CD14-positive monocyte (primary cell): ENCODE results near the gene FTMT. TPM values are rescaled to one million over a fixed set of nuclear protein-coding genes. Genes with fewer than 3 reads are reported as not detected.

Experiments
- DNase-seq, 3 donors: peaks; one replicate each; pipeline ENCODE4 v3.0.0-alpha.2; 2011 to 2022
- H2AFZ ChIP-seq: 2 replicates; pipeline ENCODE4 v1.6.0; 2012; ENCODE audit warnings: mild to moderate bottlenecking, low read depth, low read length, inconsistent platforms; ENCODE audit not compliant: insufficient read depth, poor library complexity, severe bottlenecking
- H3K27ac ChIP-seq, 2 donors: 1 replicate in 1 of 2; 2 replicates in 1 of 2; pipeline ENCODE4 v1.5.1; 2012 to 2013; ENCODE audit warnings: low read length in 2 of 2, control low read depth in 1 of 2, inconsistent platforms in 1 of 2, low read depth in 1 of 2, mild to moderate bottlenecking in 1 of 2
- H3K27me3 ChIP-seq, 2 donors: one replicate each; pipeline versions ENCODE4 v1.6.0 to v1.6.1; 2011 to 2013; ENCODE audit warnings: low read length in 2 of 2; ENCODE audit not compliant: control insufficient read depth in 2 of 2, insufficient read depth in 2 of 2
- H3K36me3 ChIP-seq, 2 donors: replicated peaks in 1 of 2; 1 replicate in 1 of 2; 2 replicates in 1 of 2; pipeline versions ENCODE4 v1.5.1 to v1.6.1; 2012 to 2013; ENCODE audit warnings: low read length in 2 of 2, control low read depth in 1 of 2, inconsistent platforms in 1 of 2, mild to moderate bottlenecking in 1 of 2; ENCODE audit not compliant: insufficient read depth in 2 of 2, control insufficient read depth in 1 of 2
- H3K4me1 ChIP-seq, 2 donors: 1 replicate in 1 of 2; 2 replicates in 1 of 2; pipeline versions ENCODE4 v1.5.1 to v1.6.1; 2012 to 2013; ENCODE audit warnings: low read length in 2 of 2, control low read depth in 1 of 2, inconsistent platforms in 1 of 2, mild to moderate bottlenecking in 1 of 2, moderate library complexity in 1 of 2; ENCODE audit not compliant: insufficient read depth in 2 of 2, control insufficient read depth in 1 of 2
- H3K4me2 ChIP-seq: replicated peaks from 2 replicates; pipeline ENCODE3; 2012; ENCODE audit warnings: low read length, moderate library complexity, mild to moderate bottlenecking; ENCODE audit not compliant: poor library complexity, severe bottlenecking; ENCODE audit errors: extremely low read depth
- H3K4me3 ChIP-seq, 3 experiments: fragments of 200-600 bp in 1 of 3; sonication (generic) in 1 of 3; replicated peaks in 1 of 3; 1 replicate in 2 of 3; 2 replicates in 1 of 3; pipeline ENCODE4 v1.5.1; 2011 to 2013; ENCODE audit warnings: low read length in 3 of 3, mild to moderate bottlenecking in 3 of 3, control low read depth in 2 of 3, low read depth in 2 of 3, inconsistent platforms in 1 of 3, moderate library complexity in 1 of 3
- H3K79me2 ChIP-seq: 2 replicates; pipeline ENCODE4 v1.6.0; 2012; ENCODE audit warnings: mild to moderate bottlenecking, control low read depth, inconsistent platforms, low read length, moderate library complexity; ENCODE audit not compliant: insufficient read depth
- H3K9ac ChIP-seq: 2 replicates; pipeline ENCODE4 v1.6.0; 2017; ENCODE audit warnings: low read length, mild to moderate bottlenecking; ENCODE audit not compliant: insufficient read depth, poor library complexity, severe bottlenecking
- H3K9me3 ChIP-seq, 2 donors: replicated peaks in 1 of 2; 1 replicate in 1 of 2; 2 replicates in 1 of 2; pipeline versions ENCODE4 v1.5.1 to v1.6.1; 2012 to 2013; ENCODE audit warnings: low read length in 2 of 2, control low read depth in 1 of 2; ENCODE audit not compliant: control insufficient read depth in 1 of 2, insufficient read depth in 1 of 2
- H4K20me1 ChIP-seq: 2 replicates; pipeline ENCODE4 v1.6.0; 2012; ENCODE audit warnings: mild to moderate bottlenecking, low read length, control low read depth, moderate library complexity; ENCODE audit not compliant: insufficient read depth
- H3K27ac Mint-ChIP-seq, 7 donors: one replicate each; pipeline ENCODE4 v1.8.0; 2020; ENCODE audit warnings: mild to moderate bottlenecking in 7 of 7, mixed read lengths in 7 of 7, moderate library complexity in 6 of 7, inconsistent platforms in 2 of 7
- H3K27me3 Mint-ChIP-seq, 3 donors: one replicate each; pipeline ENCODE4 v1.8.0; 2021 to 2022; ENCODE audit warnings: low read depth in 3 of 3, mild to moderate bottlenecking in 3 of 3, mixed read lengths in 3 of 3, moderate library complexity in 3 of 3, inconsistent platforms in 1 of 3
- H3K36me3 Mint-ChIP-seq, 2 donors: one replicate each; pipeline ENCODE4 v1.8.0; 2020; ENCODE audit warnings: mixed read lengths in 2 of 2, inconsistent platforms in 1 of 2, mild to moderate bottlenecking in 1 of 2
- H3K4me1 Mint-ChIP-seq: one replicate; pipeline ENCODE4 v1.8.0; 2020; ENCODE audit warnings: mild to moderate bottlenecking, mixed read lengths
- H3K4me3 Mint-ChIP-seq, 2 donors: one replicate each; pipeline ENCODE4 v1.8.0; 2020; ENCODE audit warnings: mild to moderate bottlenecking in 2 of 2, mixed read lengths in 2 of 2, moderate library complexity in 1 of 2
- H3K9me3 Mint-ChIP-seq, 7 donors: one replicate each; pipeline ENCODE4 v1.8.0; 2020 to 2022; ENCODE audit warnings: mixed read lengths in 7 of 7, mild to moderate bottlenecking in 6 of 7, moderate library complexity in 6 of 7, inconsistent platforms in 2 of 7
- WGBS: methylation state at CpG from one replicate; pipeline ENCODE4 v1.1.5; 2013; ENCODE audit warnings: missing lambda C conversion rate; ENCODE audit not compliant: insufficient coverage; 5-methylcytosine and 5-hydroxymethylcytosine counted together
- intact Hi-C, 2 donors: fragments of 100-400 bp; cut with micrococcal nuclease; formaldehyde crosslinking; loops; one replicate each; pipeline versions ENCODE4 v1.15.0 to v1.15.1; 2023
- polyA plus RNA-seq, 3 donors: library from polyadenylated mRNA; depleted of rRNA in 1 of 3; unstranded in 2 of 3; stranded (reverse) in 1 of 3; fragments of 300-500 nt in 2 of 3; fragments of >200 nt in 1 of 3; fragmentation: Illumina TruSeq in 2 of 3; gene quantifications; 1 replicate in 2 of 3; 2 replicates in 1 of 3; pipeline ENCODE4 v1.2.3, GENCODE V29; 2012 to 2021
- TF ChIP-seq, protein P1 (sequence below): fragments of 200-600 bp; IDR thresholded peaks from one replicate; pipeline ENCODE4 v1.8.0; 2022; ENCODE audit warnings: antibody characterized with exemption, mild to moderate bottlenecking

The FTMT gene
- polyA plus RNA-seq, 3 donors: not detected

DNA sequence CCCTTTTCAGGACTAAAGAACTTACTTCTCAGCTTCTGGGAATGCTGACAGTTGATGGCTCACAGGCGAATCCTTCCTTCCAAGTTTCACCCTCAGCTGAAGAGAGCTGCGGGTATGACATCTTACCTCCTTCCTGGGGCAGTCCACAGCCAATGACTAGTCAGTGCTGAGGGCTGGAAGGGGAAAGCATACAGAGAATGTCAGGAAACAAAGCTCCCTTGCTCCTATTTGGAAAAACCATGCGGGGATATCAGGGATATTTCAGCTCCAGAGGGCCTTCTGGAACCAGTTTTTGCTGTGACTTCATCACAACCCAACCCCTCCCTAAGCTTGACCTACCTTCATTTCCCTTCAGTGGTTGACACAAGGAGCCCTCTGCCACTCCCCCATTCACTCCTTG, 15.7 kb downstream of the FTMT start:
- Mint-ChIP-seq H3K36me3 (no peaks in the 10 kb centered on the region), H3K9me3 (peaks cover 0 to 2% (median 0%) of the 10 kb centered on the region in 7 donors), H3K4me1 (no peaks in the 10 kb centered on the region), H3K27ac (peak overlapping the region in 1 of 7 donors; percentile 58), H3K4me3 (no peak overlapping the region), H3K27me3 (peaks cover 0 to 2% (median 0%) of the 10 kb centered on the region in 3 donors)
- Histone ChIP-seq H3K4me2 (no peak overlapping the region), H3K4me1 (no peaks in the 10 kb centered on the region), H3K9ac (no peak overlapping the region), H3K4me3 (no peak overlapping the region), H3K9me3 (no peaks in the 10 kb centered on the region), H3K27ac (no peak overlapping the region), H3K36me3 (no peaks in the 10 kb centered on the region), H4K20me1 (no peaks in the 10 kb centered on the region), H3K27me3 (no peaks in the 10 kb centered on the region), H3K79me2 (no peaks in the 10 kb centered on the region), H2AFZ (no peak overlapping the region)
- intact Hi-C loops: no loop called here
- DNase-seq: no peak
- 86% methylated on average over 1 of the region's 3 CpGs for WGBS
- TF ChIP-seq, protein P1, sequence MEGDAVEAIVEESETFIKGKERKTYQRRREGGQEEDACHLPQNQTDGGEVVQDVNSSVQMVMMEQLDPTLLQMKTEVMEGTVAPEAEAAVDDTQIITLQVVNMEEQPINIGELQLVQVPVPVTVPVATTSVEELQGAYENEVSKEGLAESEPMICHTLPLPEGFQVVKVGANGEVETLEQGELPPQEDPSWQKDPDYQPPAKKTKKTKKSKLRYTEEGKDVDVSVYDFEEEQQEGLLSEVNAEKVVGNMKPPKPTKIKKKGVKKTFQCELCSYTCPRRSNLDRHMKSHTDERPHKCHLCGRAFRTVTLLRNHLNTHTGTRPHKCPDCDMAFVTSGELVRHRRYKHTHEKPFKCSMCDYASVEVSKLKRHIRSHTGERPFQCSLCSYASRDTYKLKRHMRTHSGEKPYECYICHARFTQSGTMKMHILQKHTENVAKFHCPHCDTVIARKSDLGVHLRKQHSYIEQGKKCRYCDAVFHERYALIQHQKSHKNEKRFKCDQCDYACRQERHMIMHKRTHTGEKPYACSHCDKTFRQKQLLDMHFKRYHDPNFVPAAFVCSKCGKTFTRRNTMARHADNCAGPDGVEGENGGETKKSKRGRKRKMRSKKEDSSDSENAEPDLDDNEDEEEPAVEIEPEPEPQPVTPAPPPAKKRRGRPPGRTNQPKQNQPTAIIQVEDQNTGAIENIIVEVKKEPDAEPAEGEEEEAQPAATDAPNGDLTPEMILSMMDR: no peak

DNA sequence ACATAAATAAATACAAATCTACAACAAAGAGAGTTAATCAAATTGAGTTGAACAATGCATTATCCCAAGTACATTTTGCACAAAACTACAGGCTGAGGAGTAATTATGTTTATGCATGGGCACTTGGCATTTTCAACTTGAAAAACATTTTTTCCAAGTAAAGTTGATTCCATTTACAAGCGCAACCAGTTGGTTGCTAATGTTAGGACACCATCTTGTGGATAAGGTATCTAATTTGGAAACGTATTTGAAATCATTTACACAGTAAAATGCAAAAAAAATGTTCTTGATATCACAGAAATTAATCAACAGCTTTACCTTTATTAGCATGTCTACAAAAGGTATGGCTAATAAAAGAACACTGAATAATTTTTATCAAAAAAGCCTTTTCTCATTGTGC, 18.8 kb downstream of the FTMT start:
- Histone ChIP-seq H4K20me1 (no peaks in the 10 kb centered on the region), H3K9ac (no peak overlapping the region), H3K36me3 (no peaks in the 10 kb centered on the region), H3K79me2 (no peaks in the 10 kb centered on the region), H3K27me3 (no peaks in the 10 kb centered on the region), H3K27ac (no peak overlapping the region), H3K4me2 (no peak overlapping the region), H3K4me3 (no peak overlapping the region), H2AFZ (no peak overlapping the region), H3K4me1 (no peaks in the 10 kb centered on the region), H3K9me3 (no peaks in the 10 kb centered on the region)
- intact Hi-C loops: no loop called here
- no peaks in the 10 kb centered on the region for H3K27me3 Mint-ChIP-seq
- DNase-seq: no peak
- H3K27ac Mint-ChIP-seq: no peak overlapping the region
- H3K9me3 Mint-ChIP-seq: peaks cover 0 to 2% (median 0%) of the 10 kb centered on the region in 7 donors
- H3K36me3 Mint-ChIP-seq: no peaks in the 10 kb centered on the region
- H3K4me3 Mint-ChIP-seq: no peak overlapping the region
- TF ChIP-seq, protein P1: no peak
- no peaks in the 10 kb centered on the region for H3K4me1 Mint-ChIP-seq
- no CpG with 5 or more reads among the region's 2 CpGs for WGBS
